HAP-1 (cell line): Measurements from ENCODE around the gene SMCO1.
"Not testable (repeated sequence)": the region's sequence is repeated elsewhere in the genome, so short reads cannot be mapped to it uniquely, and the experiment has no call there.

ENCODE experiments used
- DNase-seq, 2 experiments: peaks; one replicate each; pipeline ENCODE4 v3.0.0-alpha.2; 2016 to 2020; ENCODE audit warnings: low spot score in 2 of 2
- H3K27me3 ChIP-seq: fragments of 250-450 bp; sonication (Bioruptor Pico); 2 replicates; pipeline ENCODE4 v1.5.1; 2020; ENCODE audit warnings: low read depth, mild to moderate bottlenecking, moderate library complexity
- H3K36me3 ChIP-seq: fragments of 250-450 bp; sonication (Bioruptor Pico); replicated peaks from 2 replicates; pipeline ENCODE4 v1.5.1; 2020; ENCODE audit warnings: mild to moderate bottlenecking
- H3K4me1 ChIP-seq: fragments of 250-450 bp; sonication (Bioruptor Pico); 2 replicates; pipeline ENCODE4 v1.5.1; 2020; ENCODE audit warnings: mild to moderate bottlenecking
- H3K4me3 ChIP-seq: fragments of 250-450 bp; sonication (Bioruptor Pico); 2 replicates; pipeline ENCODE4 v1.5.1; 2020; ENCODE audit warnings: mild to moderate bottlenecking, moderate library complexity
- H3K9me3 ChIP-seq: fragments of 250-450 bp; sonication (Bioruptor Pico); 2 replicates; pipeline ENCODE4 v1.5.1; 2020; ENCODE audit warnings: mild to moderate bottlenecking, moderate library complexity
- in situ Hi-C: fragments of 300-500 bp; cut with MboI; formaldehyde crosslinking; loops from 3 replicates; pipeline ENCODE4 v1.14.3; 2020; ENCODE audit warnings: low sequenced_read_pairs, inconsistent platforms, mixed read lengths

The SMCO1 gene

GRCh38 chr3:196462680-196463477 lies 52.3 kb downstream of the SMCO1 start:
- in situ Hi-C loops, H3K4me3 ChIP-seq: not testable (repeated sequence)

GRCh38 chr3:196458063-196458462 lies 57.1 kb downstream of the SMCO1 start:
- in situ Hi-C loops: no loop called here
- Histone ChIP-seq H3K9me3 (no peaks in the 10 kb centered on the region), H3K4me3 (no peak overlapping the region), H3K27me3 (no peaks in the 10 kb centered on the region), H3K36me3 (no peaks in the 10 kb centered on the region), H3K4me1 (no peaks in the 10 kb centered on the region)
- no peak for DNase-seq

More at GRCh38 chr3:196462680-196463477, 52.3 kb downstream of the SMCO1 start:
- not testable (repeated sequence) for H3K27me3 ChIP-seq, DNase-seq, H3K9me3 ChIP-seq, H3K4me1 ChIP-seq, H3K36me3 ChIP-seq

DNA sequence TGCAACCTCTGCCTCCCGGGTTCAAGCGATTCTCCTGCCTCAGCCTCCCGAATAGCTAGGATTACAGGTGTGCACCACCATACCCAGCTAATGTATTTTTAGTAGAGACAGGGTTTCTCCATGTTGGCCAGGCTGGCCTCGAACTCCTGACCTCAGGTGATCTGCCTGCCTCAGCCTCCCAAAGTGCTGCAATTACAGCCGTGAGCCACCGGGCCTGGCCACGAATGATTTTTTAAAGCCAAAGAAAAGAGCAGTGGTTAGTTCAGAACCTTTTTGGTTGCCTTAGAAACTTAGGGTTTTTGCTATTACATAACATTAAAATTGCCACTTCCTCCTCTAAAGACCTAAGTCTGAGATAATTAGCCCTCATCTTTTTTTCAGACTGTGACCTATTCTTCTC lies 57.7 kb downstream of the SMCO1 start:
- H3K4me1 ChIP-seq, H3K9me3 ChIP-seq, H3K27me3 ChIP-seq, in situ Hi-C loops, H3K4me3 ChIP-seq, H3K36me3 ChIP-seq, DNase-seq: not testable (repeated sequence)
